AG09319 (cell line): ENCODE data around the gene MINDY3.

Source experiments
- DNase-seq: peaks from one replicate; pipeline ENCODE4 v3.0.0-alpha.2; 2010; ENCODE audit warnings: low read depth; ENCODE audit errors: extremely low read depth
- TF ChIP-seq, protein P1 (sequence below): IDR thresholded peaks from 2 replicates; pipeline ENCODE4 v1.5.1; 2011; ENCODE audit warnings: low read depth, mild to moderate bottlenecking, inconsistent platforms, low read length, moderate library complexity

MINDY3 gene

DNA sequence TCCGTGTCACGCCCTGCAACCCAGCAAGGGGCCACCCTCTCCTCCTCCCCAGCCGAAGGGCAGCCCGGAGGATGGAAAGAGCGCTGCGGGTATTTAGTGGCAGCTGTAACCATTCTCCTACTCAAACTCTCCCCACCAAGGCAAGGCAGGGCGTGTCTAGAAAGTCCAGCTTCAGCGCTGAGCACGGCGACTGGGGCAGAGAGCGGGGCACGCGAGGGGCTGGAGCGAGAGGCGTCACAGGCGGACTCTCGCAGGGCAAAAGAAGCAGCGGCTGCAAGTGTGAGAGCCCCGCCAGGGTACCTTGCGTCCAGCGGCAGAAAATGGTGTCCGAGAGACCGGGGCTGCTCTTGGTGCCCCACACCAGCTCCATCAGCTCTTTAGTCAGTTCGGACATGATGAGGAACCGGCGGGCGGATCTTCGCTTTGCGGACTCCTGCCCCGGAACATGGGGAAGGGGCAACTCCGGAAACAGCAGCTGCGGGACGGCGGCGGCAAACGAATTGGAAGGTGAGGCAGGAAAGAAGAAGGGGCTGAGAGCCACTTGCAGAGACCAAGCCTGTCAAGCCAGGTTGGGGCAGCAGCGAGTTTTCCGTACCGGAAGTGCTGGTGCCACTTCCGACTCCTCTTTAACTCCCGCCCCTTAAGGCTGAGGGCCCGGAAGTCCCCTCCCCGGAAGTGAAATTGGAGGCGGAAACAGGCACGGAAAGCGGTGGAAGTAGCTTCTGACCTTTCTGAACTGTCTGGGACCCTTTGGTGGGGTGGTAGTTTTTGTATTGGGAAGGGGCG lies at the start of gene MINDY3:
MINDY3 (minus strand) TSS at position 602 of the 786 bp plus-strand sequence; CDS start at position 394, 208 bp downstream.
- TF ChIP-seq, protein P1, sequence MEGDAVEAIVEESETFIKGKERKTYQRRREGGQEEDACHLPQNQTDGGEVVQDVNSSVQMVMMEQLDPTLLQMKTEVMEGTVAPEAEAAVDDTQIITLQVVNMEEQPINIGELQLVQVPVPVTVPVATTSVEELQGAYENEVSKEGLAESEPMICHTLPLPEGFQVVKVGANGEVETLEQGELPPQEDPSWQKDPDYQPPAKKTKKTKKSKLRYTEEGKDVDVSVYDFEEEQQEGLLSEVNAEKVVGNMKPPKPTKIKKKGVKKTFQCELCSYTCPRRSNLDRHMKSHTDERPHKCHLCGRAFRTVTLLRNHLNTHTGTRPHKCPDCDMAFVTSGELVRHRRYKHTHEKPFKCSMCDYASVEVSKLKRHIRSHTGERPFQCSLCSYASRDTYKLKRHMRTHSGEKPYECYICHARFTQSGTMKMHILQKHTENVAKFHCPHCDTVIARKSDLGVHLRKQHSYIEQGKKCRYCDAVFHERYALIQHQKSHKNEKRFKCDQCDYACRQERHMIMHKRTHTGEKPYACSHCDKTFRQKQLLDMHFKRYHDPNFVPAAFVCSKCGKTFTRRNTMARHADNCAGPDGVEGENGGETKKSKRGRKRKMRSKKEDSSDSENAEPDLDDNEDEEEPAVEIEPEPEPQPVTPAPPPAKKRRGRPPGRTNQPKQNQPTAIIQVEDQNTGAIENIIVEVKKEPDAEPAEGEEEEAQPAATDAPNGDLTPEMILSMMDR: no peak
- DNase-seq: peak; percentile 48

DNA sequence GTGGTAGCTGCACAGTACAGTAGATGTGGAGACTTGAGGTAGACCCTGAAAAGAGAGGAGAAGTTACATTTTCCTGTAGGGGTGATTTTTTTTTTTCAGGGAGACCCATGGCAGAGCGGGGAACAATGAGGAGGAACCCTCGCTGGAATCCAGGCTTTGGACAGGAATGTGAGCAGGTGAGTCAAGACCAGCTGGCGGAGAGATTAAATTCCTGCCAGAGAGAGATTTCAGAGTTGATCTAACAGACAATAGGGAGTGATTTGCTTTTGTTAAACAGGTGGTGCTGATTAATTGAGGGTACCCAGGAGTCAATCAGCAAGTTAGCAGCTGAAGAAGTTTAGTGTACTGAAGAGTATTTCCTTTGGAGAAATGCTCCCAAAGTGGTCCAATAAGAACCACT lies 41.6 kb upstream of the MINDY3 start:
- TF ChIP-seq, protein P1: no peak
- no peak for DNase-seq

DNA sequence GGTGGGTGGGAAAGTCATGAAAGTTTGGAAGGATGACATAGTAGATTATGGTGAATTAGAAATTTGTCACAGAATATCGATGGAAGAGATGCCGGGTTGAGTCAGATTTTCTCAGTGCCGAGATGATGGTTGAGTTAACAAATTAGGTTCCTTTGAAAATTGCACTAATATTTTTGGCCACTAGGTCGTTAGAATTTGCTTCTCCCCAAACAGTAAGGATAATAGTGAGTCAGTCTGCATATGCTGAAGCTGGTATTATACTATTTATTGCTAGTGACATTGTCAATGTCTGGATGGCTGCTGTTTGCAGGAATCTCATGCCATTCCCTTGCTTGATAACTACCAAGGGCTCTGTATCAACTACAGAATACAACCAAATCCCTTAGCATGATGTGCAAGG lies 37.7 kb upstream of the MINDY3 start:
- no peak for DNase-seq
- TF ChIP-seq, protein P1: peak; percentile 19

DNA sequence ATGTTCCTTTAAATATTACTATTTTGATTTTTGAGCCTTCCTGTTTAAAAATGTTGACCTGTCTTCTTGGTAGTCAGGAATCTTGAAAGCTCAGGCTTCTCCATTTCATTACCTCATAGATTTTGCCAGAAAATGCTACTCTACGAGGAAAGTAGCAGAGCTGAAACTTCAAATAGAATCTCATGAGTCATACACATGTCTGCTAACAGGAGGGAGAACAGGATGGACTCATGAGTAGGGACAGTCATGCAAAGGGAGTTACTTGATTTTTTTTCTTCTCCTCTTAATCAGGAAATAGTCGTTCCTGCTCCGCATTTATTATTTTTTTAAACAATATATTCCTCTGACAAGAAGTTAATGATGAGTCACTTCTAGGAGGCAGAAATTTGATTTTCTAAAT lies 37.0 kb upstream of the MINDY3 start:
- TF ChIP-seq, protein P1: no peak
- DNase-seq: no peak

DNA sequence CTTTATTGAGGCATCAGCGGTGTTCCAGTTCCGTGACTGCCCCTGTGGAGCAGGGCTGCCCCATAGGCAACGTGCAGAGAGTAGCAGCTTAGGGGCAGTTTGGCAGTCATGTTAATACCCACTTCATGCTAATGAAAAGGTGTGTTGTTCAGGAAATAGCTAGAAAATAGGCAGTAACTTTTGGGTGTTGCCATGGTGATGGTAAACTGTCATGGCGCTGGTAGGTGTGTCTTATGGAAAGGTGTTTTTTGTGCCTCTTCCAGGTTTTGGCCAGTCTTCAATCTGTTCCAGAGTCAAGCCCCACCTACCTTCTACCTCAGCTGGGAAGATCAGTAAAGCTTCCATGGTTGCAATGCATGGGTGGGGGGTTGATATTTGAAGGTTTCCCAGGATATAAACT lies 36.3 kb upstream of the MINDY3 start:
- TF ChIP-seq, protein P1: no peak
- DNase-seq: no peak

DNA sequence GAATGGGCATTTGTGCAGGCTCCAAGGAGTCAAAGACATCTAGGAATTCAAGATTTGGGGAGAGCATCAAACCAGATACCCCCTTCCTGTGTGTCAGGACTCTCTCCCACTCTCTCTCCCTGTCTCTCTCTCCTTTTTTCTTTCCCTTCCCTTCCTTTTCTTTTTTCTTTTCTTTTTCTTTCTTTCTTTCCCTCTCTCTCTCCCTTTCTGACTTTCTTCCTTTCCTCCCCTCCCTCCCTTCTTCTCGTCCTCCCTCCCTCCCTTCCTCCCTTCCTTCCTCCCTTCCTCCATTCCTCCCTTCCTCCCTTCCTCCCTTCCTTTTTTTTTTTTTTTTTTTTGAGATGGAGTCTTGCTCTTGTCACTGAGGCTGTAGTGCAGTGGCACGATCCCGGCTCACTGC lies 24.1 kb upstream of the MINDY3 start:
- TF ChIP-seq, protein P1: no peak
- DNase-seq: no peak

DNA sequence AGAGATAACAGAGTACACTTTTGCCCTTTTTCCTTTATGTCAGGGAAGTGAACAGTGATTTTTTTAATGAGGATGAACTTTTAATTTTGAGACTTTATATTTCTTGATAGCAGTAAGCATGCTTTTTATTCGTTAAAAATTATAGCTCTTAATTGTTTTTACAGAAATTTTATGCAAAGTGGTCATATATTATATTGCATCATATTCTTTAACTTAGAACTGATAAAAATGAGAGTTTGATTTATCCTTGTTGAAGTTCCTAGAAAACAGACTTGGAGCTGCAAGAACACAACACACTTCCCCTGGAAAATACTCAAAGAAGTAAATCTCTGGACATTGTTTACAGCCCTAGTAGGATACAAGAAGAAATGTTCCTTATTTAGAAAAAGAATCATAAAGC lies 21.2 kb upstream of the MINDY3 start:
- TF ChIP-seq, protein P1: no peak
- DNase-seq: no peak
